Activated CD8-positive, alpha-beta T cell treated with anti-CD3 and anti-CD28 coated beads for 36 hours (primary cell): ENCODE data around the gene DCDC2. TPM values are rescaled to one million over a fixed set of nuclear protein-coding genes. Genes with fewer than 3 reads are reported as not detected.

Source experiments
- ATAC-seq: fragments of 200-7000 bp; cut with Tn5 transposase; one replicate; pipeline ENCODE4 v1.10.0; 2021; ENCODE audit warnings: mild to moderate bottlenecking, moderate library complexity
- CTCF ChIA-PET: fragments of 350-600 bp; sonication (Branson Sonifier 250); formaldehyde crosslinking; loops from one replicate; lab custom pipeline; 2021; ENCODE audit warnings: antibody characterized with exemption; lab: Charles Lee
- POLR2A ChIA-PET: fragments of 350-600 bp; sonication (Branson Sonifier 250); formaldehyde crosslinking; loops from one replicate; lab custom pipeline; 2021; ENCODE audit warnings: antibody characterized with exemption; lab: Charles Lee
- DNase-seq: peaks from one replicate; pipeline ENCODE4 v3.0.0-alpha.2; 2020
- H3K27ac Mint-ChIP-seq: one replicate; pipeline ENCODE4 v1.8.0; 2021; ENCODE audit warnings: mild to moderate bottlenecking, mixed read lengths
- H3K27me3 Mint-ChIP-seq: one replicate; pipeline ENCODE4 v1.8.0; 2021; ENCODE audit warnings: mixed read lengths
- H3K36me3 Mint-ChIP-seq: one replicate; pipeline ENCODE4 v1.8.0; 2021; ENCODE audit warnings: low read depth, mixed read lengths
- H3K4me1 Mint-ChIP-seq: one replicate; pipeline ENCODE4 v1.8.0; 2021; ENCODE audit warnings: low read depth, mixed read lengths
- H3K4me3 Mint-ChIP-seq: one replicate; pipeline ENCODE4 v1.8.0; 2021; ENCODE audit warnings: mild to moderate bottlenecking, moderate library complexity, mixed read lengths
- H3K9me3 Mint-ChIP-seq: one replicate; pipeline ENCODE4 v1.8.0; 2021; ENCODE audit warnings: mixed read lengths
- CTCF ChIP-seq: fragments of 200-600 bp; IDR thresholded peaks from one replicate; pipeline ENCODE4 v1.8.0; 2022; ENCODE audit warnings: antibody characterized with exemption, mild to moderate bottlenecking
- intact Hi-C: fragments of 100-400 bp; cut with micrococcal nuclease; formaldehyde crosslinking; loops from one replicate; pipeline ENCODE4 v1.10.0; 2022
- total RNA-seq, 2 experiments: library from RNA; stranded (reverse); gene quantifications; one replicate each; pipeline ENCODE4 v1.2.3, GENCODE V29; 2021

The DCDC2 gene
- total RNA-seq, 2 experiments from 2014 or later, result not detected

DNA sequence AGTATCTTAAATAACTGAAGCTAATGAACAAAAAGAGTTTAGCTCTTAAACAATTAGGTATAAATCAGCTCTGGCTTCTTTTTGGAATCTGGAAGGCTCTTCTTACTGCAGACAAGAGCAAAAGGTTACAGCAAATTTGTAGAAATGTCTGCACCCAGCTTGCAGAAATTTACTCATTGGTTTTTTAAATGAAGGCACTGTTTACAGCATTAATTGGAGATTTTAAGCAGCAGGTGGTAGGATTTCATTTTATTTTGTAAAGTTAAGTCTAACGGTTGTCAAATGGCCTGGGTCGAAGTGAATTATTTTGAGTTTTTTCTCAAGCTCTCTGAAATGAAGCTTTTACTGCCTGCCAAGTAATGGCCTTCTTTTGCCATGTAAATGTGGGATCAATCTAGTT, 129.7 kb downstream of the DCDC2 start:
- intact Hi-C loops, result no loop called here

GRCh38 chr6:24227556-24227955, 130.3 kb downstream of the DCDC2 start:
- CTCF ChIA-PET, result no interaction called here
- intact Hi-C loops, result no loop called here
- DNase-seq (no peak), ATAC-seq (no peak)
- Mint-ChIP-seq H3K4me1 (peaks cover 7% of the 10 kb centered on the region), H3K9me3 (no peaks in the 10 kb centered on the region), H3K4me3 (no peak overlapping the region), H3K36me3 (no peaks in the 10 kb centered on the region), H3K27me3 (peaks cover 24% of the 10 kb centered on the region), H3K27ac (no peak overlapping the region)
- POLR2A ChIA-PET, result no interaction called here
- no peak for TF ChIP-seq CTCF

More for the DNA sequence above, 129.7 kb downstream of the DCDC2 start:
- ChIA-PET CTCF (no interaction called here), POLR2A (no interaction called here)
- no peaks in the 10 kb centered on the region for H3K36me3 Mint-ChIP-seq
- no peak overlapping the region for H3K4me3 Mint-ChIP-seq
- H3K9me3 Mint-ChIP-seq, result no peaks in the 10 kb centered on the region
- no peak for ATAC-seq
- peaks cover 7% of the 10 kb centered on the region for H3K4me1 Mint-ChIP-seq
- H3K27ac Mint-ChIP-seq, result no peak overlapping the region
- peaks cover 27% of the 10 kb centered on the region for H3K27me3 Mint-ChIP-seq
- no peak for DNase-seq
- TF ChIP-seq CTCF, result no peak

GRCh38 chr6:24226541-24226940, 131.3 kb downstream of the DCDC2 start:
- ChIA-PET POLR2A (no interaction called here), CTCF (no interaction called here)
- no peak overlapping the region for H3K4me3 Mint-ChIP-seq
- H3K27ac Mint-ChIP-seq, result no peak overlapping the region
- TF ChIP-seq CTCF, result no peak
- H3K4me1 Mint-ChIP-seq, result peaks cover 7% of the 10 kb centered on the region
- no peaks in the 10 kb centered on the region for H3K9me3 Mint-ChIP-seq
- H3K36me3 Mint-ChIP-seq, result no peaks in the 10 kb centered on the region
- ATAC-seq (no peak), DNase-seq (no peak)
- intact Hi-C loops, result no loop called here
- H3K27me3 Mint-ChIP-seq, result peaks cover 24% of the 10 kb centered on the region

DNA sequence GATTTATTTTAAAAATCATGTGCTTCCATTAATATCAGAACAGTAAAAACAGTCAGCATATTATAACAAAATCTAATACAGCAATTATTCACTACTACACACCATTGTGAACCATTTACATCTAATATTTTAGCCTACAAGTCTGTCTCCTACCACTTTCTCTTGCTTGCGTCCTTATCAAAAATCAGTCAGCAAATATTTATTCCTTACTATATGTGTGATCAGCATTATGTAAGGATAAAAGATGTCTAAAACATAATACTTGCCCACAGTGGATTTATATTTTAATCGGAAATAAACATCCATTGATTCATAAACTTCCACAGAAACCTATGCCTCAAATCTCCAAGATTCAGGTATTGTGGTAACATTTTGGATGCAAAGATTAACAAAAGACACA, 132.0 kb downstream of the DCDC2 start:
- H3K9me3 Mint-ChIP-seq, result no peaks in the 10 kb centered on the region
- intact Hi-C loops, result no loop called here
- ATAC-seq (no peak), DNase-seq (no peak)
- no peak overlapping the region for H3K27ac Mint-ChIP-seq
- no peaks in the 10 kb centered on the region for H3K36me3 Mint-ChIP-seq
- no peak for TF ChIP-seq CTCF
- CTCF ChIA-PET, result no interaction called here
- H3K4me3 Mint-ChIP-seq, result no peak overlapping the region
- POLR2A ChIA-PET, result no interaction called here
- peaks cover 7% of the 10 kb centered on the region for H3K4me1 Mint-ChIP-seq
- H3K27me3 Mint-ChIP-seq, result peaks cover 21% of the 10 kb centered on the region

DNA sequence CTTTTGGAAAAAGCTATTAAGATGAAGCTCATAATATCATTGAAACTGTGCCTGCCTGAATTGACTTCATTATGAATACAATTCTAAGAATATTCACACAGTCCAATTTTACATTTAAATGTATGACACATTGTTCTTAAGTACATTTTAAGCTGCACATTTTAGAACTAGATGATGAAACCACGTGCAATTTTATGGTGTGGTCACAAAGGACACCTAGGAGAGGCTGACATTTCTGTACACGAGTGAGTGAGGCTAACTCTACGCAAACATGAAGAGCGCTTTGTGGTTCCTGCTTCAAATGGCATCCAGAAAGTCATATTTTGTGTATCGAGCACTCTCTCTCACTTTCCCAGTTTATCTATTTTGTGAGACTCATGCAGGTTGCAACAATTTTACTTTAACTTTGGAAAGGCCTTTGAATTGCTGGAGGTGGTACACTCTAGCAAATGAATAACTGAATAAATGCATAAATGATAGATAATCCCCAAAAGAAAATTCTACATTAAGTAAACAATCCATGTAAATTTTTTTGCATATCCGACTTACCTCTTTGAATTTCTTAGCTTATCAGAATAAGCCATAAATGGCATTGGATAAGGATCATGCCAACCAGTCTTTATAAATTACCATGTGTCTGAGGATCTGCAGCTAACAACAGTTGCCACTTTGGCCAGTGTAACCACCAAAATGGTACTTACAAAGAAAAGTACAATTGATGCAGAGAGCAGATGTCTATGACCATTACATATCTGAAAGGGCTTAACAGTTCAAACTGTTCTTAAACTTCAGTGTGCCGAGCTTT, 134.5 kb downstream of the DCDC2 start:
- ChIA-PET POLR2A (no interaction called here), CTCF (interaction anchor here (1.2 to 1.3 kb wide), 2 partner anchors 18 to 35 kb away, joined by 3 to 4 read pairs; no protein-coding TSS in a partner anchor)
- no peak for TF ChIP-seq CTCF
- ATAC-seq (no peak), DNase-seq (no peak)
- Mint-ChIP-seq H3K4me3 (no peak overlapping the region), H3K4me1 (no peaks in the 10 kb centered on the region), H3K9me3 (no peaks in the 10 kb centered on the region), H3K27me3 (peaks cover 18% of the 10 kb centered on the region), H3K27ac (no peak overlapping the region), H3K36me3 (no peaks in the 10 kb centered on the region)
- intact Hi-C loops, result no loop called here
